ENCODE data around the gene PRKN.
"Not testable (repeated sequence)": the region's sequence is repeated elsewhere in the genome, so short reads cannot be mapped to it uniquely, and the experiment has no call there.

Gene PRKN

GRCh38 chr6:161926324-161926723, 801.2 kb downstream of the PRKN start:
- DNase-seq = no peak

DNA sequence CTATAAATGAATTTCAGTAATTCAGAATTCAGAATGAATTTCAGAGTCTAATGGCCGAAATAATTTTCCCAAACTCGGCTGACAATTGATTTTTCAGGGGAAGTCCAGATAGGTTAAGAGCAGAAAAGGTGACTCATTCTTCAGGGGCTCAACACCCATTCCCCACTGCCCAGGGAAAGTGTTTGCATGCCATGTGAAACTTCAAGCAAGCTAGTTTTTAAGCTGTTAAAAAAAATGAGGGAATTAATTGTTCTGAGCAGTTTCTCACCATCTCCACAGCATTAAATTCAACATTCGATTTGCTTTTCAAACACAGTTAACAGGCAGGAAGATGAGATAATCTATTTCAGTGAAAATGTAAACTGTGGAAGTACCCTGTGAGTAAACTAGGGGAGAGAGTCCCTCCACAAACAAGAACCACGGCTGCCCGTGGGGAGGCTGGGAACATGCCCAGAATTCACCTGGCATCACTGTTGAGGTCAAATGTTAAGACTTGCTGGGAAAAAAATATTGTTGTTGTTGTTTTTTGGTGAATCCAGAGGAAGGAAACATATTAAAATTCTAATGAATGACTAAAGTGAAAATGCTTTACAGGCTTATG, 803.0 kb downstream of the PRKN start:
- no peak for DNase-seq

GRCh38 chr6:161922631-161923119, 804.9 kb downstream of the PRKN start:
- DNase-seq = no peak

- no peak for DNase-seq
Observed at GRCh38 chr6:161921602-161922395, 805.8 kb downstream of the PRKN start.

GRCh38 chr6:161919691-161920090, 807.9 kb downstream of the PRKN start:
- no peak for DNase-seq

DNA sequence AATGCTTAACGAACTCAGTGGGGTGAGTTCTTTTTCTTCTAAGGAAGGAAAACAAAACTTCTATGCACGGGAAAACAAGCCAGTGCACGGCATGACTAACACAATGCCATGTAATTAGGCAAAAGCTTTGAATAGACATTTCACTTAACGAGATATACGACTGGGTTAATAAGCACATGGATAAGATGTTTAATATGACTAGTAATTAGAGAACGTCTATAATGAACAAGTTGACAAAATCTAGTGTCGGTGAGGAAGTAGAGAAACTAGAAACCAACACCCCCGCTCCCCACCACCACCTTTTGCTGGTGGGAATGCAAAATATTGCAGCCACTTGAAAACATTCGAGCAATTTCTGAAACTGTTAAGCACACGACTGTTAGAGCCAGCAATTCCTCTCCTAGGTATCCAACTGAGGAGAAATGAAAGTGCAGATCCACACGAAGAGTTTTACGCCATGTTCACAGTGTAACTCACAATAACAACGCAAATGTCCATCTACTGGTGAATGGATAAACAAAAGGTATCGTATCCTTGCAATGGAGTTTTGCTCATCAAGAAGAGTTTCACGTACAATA, 808.8 kb downstream of the PRKN start:
- no peak for DNase-seq

- DNase-seq = no peak
Observed at GRCh38 chr6:161918109-161918531, 809.4 kb downstream of the PRKN start.

- DNase-seq = no peak
Observed at GRCh38 chr6:161917645-161918044, 809.9 kb downstream of the PRKN start.

DNA sequence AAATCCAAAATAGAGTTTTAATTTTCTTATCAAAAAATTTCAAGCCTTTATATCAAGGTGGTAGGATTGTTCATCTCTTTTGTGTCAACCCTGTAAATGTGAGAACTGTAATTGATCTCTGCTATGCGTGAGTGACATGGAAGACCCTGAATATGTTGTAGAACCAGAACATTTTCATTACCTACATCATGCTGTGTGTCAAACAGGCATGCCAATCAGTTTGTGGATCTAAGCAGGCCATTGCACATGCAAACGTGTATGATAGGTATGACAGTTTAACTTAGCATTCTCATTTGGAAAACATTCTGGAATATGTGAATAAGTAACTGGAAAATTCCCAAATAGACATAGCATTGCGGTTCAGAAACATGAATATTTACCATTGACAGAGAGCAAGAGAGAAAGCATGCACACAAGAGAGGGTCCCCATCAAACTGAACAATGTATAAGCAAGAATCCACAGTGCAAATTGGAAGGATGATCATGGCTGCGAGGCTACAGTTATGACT, 812.1 kb downstream of the PRKN start:
- no peak for DNase-seq

DNA sequence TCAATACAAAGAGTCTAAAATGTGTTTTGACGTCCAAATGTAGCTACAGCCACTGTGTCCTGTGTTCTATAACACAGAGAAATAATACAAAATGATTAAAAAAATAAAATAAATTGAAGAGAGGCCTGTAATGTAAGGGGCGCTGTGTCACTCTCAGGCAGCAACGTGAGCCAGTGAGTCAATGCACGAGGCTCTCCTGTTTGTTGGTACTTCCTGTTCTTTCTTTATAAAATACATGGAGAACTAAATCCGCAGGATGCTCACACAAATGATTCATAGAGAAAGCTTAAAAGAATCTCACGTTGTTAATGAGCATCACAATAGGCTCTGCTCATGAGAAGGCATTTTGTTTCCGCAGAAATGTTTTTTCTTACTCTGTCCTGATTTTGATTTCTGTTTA, 818.7 kb downstream of the PRKN start:
- no peak for DNase-seq

GRCh38 chr6:161906571-161906970, 821.0 kb downstream of the PRKN start:
- DNase-seq = no peak

DNA sequence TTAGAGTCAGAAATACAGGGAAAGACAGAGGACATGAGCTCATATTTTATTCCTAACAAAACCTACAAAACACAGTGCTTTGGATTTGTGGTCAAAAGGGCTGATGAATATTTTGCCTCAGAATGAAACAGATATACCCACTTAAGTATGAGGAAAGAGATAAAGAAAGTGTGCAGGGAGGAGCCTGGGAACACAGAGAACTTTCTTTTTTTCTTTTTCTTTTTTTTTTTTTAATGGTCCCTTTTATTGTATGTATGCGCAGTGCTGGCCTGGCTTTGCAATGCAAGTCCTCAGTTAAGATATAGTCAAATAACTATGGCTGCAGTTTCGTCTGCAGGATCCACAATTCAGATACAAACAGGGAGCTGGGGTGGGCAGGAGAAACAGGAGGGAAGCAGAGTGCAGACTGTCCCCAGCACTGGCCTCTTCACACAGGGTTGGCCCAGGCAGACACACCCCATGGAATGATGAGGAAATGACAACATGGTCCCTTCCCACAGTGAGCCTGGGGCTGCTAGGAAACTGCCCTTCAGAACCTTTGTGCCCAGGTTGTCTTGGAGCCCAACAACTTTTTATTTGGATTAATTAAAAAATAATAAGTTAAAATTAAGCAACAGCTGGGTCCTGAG, 823.9 kb downstream of the PRKN start:
- DNase-seq = no peak

GRCh38 chr6:161901740-161902426, 825.7 kb downstream of the PRKN start:
- no peak for DNase-seq

DNA sequence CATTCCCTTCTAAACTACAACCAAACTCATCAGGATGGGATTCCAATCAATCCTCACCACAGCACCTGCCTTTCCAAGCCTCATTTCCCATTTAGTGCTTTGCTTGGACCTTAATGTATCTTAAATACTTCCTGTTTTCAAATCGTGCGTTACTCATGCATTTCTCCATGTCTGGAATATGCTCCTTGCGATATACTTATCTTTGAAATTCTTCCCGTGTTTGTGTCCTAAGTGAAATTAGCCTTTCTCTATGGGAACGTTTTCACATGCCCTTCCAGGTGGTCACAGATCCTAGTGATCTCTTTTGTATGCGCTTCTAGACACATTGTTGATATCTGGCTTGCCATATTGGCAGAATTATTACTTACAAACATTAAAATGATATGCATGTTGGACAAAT, 833.1 kb downstream of the PRKN start:
- no peak for DNase-seq

DNA sequence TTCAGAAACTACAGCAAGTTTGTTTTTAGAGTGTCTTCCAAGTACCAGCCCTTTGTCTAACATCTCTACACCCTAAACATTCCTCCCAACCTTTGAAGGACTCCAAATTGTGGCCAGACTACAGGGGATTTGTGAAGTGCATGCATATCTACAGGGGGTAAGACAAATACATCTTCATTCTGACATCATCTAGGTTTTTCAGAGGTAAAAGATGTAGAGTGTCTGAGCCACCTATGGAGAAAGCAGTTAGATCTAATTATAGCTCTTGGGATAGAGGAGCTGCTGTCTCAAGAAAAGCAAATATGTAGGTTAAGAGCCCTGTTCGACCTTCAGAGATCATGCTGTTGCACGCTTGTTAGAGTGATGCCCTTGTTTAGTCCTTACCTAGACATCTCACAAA, 836.0 kb downstream of the PRKN start:
- no peak for DNase-seq

DNA sequence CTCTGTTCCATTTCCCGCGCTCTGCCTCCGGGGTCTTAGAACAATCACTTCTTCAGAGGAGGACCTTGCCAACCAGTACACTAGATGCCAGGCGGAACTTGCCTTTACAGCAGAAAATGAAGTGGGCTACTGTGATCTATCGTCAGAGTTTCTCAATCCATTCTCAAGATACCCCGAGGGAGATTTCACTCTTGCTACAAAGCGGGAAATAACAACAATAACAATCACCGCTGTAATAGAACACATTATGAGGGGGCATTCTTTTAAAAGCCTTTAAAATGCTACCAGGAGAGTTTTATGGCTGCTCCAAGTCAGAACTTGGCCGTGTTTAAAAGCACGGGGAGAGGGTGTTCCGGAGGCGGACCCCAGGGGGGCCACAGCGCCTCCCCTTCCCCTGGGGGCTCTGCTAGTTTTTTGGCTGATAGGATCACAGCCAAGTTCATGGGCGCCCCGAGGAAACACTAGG, 836.7 kb downstream of the PRKN start:
- no peak for DNase-seq

DNA sequence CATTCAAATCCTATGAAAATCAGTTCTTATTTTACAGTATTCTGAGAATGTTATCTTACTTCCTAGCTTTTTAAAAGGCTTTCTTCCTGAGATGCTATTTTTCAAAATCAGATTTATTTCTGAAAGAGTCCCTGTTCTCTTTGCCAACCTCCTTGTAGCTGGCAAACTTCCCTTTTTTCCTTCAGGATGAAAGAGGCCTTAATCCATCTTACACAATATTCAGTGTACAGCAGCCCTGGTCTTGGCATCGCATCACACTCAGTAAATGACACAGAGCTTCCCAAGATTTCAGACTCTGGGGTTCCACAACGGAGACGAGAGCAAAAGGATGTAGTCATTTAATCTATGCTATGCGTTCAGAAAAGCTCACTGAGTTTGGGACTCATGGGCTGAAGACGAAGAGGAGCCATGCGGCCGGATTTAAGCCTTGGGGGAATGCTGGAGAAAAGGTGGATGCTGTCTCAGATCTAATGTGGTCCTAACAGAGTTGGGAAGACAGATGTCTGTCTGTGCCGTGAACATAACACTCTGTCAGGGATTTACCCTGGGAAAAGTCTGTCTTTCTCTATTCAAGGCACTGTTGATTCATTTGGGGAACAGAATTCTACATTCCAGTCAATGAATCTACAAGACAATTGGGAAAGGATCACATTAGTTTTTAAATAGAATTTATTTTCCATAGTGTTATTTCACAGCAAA, 837.3 kb downstream of the PRKN start:
- DNase-seq = no peak

DNA sequence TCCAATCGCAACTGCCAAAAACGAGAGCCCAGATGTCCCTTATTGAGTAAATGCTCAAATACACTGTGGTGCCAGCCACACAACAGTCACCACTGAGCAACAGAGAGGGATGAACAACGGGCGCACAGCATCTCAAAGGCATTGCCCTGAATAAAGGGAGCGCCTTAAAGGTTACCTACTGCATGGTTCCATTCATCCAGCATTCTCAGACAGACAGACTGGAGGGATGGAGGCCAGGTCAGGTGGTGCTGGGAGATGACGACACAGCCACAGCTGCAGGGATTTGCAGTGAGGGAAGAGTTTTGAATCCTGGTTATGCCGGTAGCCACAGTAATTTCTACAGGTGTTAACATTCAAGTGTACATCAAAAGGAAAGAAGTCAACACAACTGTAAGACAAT, 838.2 kb downstream of the PRKN start:
- no peak for DNase-seq

DNA sequence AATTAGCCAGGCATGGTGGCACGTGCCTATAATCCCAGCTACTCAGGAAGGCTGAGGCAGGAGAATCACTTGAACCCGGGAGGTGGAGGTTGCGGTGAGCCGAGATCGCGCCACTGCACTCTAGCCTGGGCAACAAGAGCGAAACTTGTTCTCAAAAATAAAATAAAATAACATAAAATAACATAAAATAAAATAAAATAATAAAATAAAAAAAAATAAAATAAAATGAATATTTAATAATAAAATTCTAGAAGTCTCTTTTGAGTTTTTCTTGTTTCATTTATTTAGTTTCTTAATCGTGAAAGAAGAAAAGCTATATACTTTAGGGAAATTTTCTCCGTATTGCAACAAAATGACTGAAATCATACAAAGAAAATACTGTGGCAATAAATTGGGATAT, 841.0 kb downstream of the PRKN start:
- DNase-seq = not testable (repeated sequence)

GRCh38 chr6:161884782-161885181, 842.8 kb downstream of the PRKN start:
- no peak for DNase-seq

DNA sequence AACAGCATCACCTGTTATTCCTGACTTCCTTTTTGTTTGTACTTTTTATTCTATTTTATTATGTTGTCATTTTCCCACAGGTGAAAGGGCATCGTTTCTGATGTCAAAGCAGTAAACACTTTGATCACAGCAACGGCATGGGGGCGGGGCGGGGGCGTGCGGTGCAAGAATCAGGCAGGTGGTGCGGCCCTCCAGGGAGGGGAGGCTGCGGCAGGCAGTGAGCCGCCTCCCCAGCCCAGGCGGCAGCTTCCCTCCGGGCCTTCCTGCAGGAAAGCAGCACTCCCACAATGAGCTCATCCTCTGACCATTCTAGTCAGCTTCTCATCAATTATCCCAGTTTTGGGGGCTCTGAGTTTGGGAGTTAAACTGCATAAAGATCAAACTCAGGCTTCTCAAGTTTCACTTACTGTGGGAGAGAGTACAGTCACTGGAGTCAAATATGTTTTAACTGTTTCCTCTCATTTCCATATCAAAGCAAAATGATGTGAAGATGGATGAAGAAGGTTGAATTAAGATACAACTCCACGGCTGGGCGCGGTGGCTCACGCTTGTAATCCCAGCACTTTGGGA, 845.3 kb downstream of the PRKN start:
- no peak for DNase-seq

GRCh38 chr6:161880056-161880455, 847.5 kb downstream of the PRKN start:
- DNase-seq = no peak

Measured in CD4-positive, alpha-beta T cell treated with Interleukin-4 for 1 hour (primary cell).